Activated CD4-positive, alpha-beta T cell treated with anti-CD3 and anti-CD28 coated beads for 4 hours (primary cell): ENCODE measurements around the gene IFNGR1.
"Not testable (repeated sequence)": the region's sequence is repeated elsewhere in the genome, so short reads cannot be mapped to it uniquely, and the experiment has no call there.

Source experiments
- DNase-seq, 2 donors: peaks; one replicate each; pipeline ENCODE4 v3.0.0-alpha.2; 2020

The IFNGR1 gene

GRCh38 chr6:137210903-137211302, 8.3 kb downstream of the IFNGR1 start:
- no peak for DNase-seq

GRCh38 chr6:137208279-137208678, 10.9 kb downstream of the IFNGR1 start:
- no peak for DNase-seq

DNA sequence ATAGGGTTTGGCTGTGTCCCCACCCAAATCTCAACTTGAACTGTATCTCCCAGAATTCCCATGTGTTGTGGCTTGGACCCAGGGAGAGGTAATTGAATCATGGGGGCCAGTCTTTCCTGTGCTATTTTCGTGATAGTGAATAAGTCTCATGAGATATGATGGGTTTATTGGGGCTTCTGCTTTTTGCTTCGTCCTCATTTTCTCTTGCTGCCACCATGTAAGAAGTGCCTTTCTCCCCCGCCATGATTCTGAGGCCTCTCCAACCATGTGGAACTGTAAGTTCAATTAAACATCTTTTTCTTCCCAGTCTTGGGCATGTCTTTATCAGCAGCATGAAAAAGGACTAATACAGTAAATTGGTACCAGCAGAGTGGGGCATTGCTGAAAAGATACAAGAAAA, 11.7 kb downstream of the IFNGR1 start:
- not testable (repeated sequence) for DNase-seq

DNA sequence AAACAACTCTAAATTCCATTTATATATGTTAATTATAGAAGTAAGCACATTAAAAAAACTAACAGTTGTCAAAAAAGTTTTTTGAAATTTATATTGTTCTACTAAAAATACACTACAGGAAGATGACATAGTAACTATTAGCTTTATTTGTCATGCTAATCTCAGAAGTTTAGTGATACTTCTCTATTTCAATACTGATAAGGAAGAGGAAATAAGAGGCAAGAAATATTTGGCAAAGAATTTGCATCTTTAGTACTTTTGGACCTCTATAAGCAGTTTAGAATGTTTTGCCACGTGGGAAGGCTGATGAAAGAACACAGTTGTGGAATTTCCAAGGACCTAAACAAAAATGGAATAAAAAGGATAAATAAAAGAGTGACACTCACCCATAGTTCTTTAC, 12.6 kb downstream of the IFNGR1 start:
- no peak for DNase-seq

GRCh38 chr6:137203256-137203655, 15.9 kb downstream of the IFNGR1 start:
- DNase-seq: no peak

GRCh38 chr6:137202078-137202477, 17.1 kb downstream of the IFNGR1 start:
- DNase-seq: no peak

DNA sequence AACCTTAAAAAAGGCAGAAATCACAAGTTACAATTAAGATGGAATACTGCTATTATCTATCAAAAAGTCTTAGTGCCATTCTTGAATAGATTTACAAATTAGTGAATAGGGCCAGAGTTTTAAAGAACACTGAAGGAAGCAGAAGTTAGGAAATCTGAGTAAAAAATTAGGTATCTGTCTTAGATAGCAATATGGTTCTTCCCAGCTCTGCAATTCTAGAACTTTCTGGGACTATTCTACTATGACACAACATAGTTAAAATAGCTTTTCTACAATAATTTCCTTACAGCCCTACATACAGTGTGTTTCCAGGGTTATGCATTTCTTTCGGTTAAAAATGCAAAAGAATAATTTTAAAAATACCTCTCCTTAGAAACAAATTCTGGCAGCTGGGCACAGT, 18.2 kb downstream of the IFNGR1 start:
- DNase-seq: no peak

GRCh38 chr6:137200288-137200687, 18.9 kb downstream of the IFNGR1 start:
- no peak for DNase-seq

DNA sequence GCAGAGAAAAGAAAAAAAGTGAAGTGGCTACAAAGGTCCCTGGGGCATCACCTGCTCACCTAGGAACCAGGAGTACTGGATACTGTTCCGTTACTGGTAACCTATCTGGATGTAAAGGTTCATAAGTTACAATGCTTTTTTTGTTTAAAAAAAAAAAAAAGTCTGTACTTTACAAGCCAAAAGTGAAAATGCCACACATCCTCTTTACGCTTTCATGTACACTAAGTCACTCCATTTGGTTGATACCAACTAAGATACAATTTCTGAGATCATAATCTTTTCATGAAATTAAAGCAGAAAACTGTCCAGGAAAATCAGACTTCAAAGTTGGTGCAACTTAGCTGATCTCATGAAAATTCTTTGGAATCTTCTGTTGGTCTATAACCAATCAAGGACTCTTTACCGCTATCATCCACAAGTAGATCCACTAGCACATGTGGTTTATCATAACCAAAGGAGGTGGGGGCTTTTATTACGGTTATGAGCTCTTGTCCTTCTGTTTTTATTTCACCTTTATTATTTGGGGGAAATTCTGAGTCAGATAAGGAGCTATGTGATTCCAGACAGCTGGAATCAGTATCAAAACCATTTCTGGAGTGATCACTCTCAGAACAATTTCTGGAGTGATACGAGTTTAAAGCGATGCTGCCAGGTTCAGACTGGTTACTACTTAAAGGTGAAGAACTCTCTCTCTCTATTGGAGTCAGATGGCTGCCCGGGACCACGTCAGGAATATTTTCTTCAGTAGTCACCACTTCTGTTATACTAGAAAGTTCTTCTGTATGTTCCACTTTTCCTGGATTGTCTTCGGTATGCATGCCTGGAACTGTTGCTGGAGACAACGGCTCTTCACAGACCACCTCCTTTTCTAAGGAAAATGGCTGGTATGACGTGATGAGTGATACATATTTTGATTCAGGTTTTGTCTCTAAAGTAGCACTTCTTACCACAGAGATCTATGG, 21.2 kb downstream of the IFNGR1 start:
- DNase-seq: no peak

DNA sequence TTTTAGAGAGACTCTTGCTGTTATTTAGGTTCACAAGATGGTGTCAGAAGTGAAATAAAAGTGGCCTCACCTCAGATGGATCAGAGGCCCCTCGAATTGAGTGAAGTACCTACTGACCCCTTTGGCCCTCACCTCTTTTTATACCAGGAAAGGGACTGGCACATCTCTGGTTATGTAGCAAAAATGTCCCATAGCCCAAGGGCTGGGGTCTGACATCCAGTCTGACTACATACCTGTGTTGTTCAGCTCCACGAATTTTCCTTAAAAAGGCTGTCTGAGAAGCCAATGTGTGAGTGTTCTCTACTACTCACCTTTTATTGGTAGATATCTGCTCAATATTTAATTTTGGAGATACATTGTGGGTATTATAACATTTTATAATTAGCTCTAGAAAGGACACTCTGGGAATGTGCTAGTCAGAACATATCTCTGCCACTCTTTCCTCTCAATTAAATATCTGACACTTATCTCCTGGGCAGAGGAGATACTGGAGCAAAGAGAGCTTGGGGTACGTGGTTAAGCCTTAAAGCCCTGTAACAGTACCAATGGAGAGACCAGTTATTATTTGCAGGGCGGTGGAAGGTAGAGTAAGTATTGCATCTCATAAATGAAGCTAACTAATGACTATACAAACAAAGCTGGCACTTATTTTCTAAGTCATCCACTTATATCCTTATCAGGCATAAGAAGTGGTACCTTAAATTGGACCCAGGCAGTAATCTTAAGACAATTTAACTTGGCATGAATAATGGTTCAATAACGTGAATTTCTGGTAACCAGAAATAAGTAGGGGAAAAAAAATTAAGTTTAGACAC, 25.7 kb downstream of the IFNGR1 start:
- no peak for DNase-seq

DNA sequence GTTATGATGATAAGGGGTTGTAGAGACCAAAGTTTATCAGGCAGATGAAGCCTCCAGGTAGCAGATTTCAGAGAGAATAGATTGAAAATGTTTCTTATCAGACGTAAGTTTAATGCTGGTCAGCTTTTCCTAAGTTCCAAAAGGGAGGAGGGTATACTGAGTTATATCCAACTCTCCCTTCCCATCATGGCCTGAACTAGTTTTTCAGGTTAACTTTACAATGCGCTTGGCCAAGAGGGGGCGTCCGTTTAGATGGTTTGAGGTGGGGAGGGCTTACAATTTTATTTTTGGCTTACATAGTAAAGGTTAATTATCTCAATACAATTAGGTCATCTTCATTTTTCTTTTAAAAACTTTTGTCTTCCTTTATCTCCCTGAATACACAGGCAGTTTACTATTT, 26.4 kb downstream of the IFNGR1 start:
- no peak for DNase-seq

DNA sequence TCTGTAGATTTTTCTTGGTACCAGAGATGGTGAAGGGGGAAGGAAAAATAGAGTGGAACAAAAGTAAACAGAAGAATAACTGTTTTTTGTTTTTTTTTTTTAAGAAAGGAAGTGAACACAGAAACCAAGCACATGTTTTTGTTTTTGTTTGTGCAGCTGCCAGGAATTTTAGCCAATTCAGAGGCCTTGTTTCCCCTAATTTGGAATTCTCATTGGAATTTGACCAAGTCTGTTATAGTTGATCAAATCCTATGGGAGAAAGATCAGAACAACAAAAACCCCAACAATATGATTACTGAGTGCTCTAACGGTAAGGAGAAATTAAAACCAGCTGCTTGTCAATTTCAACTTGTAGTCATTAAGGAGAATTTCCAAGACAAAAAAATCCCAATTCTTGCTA, 27.5 kb downstream of the IFNGR1 start:
- DNase-seq: no peak

- no peak for DNase-seq
Measured at GRCh38 chr6:137191236-137191635, 27.9 kb downstream of the IFNGR1 start.

DNA sequence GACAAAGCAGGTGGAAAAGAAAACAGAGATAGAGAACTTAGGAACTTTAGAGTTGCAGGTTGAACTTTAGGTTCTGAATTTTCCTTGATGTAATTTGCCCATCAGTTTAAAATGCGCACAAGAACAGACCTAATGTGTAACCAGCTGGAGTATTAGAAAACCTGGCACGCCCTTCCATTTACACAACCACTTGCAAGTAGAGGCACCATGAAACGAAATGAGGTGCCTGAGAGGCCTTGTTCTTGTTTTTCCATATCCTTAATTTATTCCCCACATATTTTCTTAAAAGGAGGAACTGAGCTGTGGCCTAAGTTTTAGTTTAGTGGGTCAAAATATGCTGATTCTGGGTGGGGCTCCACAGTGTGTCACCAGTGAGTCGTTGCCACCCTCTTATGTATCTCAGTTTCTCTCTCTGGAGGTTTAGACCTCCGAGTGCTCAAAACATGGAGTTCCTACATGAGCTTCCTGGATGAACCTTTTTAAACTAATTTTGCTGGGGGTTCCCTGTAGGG, 28.5 kb downstream of the IFNGR1 start:
- no peak for DNase-seq

DNA sequence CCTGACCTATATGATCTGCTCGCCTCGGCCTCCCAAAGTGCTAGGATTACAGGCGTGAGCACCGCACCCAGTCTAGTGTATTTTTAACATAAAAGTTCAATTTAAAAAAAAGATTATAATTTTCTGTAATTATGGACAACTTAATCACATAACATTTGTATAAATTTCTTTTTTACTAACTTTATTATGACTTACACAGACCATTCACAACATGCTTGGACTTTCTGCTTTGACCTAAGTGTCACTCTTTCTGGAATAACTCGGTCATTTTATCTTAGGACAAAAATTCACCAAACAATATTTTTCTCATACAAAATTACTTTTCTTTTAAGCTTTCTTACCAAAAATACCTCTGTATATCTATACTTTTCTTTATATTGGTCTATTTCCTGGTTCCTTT, 30.3 kb downstream of the IFNGR1 start:
- DNase-seq: no peak

GRCh38 chr6:137185290-137185689, 33.9 kb downstream of the IFNGR1 start:
- no peak for DNase-seq

- no peak for DNase-seq
Measured at GRCh38 chr6:137182654-137183073, 36.5 kb downstream of the IFNGR1 start.

GRCh38 chr6:137181891-137182653, 37.1 kb downstream of the IFNGR1 start:
- no peak for DNase-seq

DNA sequence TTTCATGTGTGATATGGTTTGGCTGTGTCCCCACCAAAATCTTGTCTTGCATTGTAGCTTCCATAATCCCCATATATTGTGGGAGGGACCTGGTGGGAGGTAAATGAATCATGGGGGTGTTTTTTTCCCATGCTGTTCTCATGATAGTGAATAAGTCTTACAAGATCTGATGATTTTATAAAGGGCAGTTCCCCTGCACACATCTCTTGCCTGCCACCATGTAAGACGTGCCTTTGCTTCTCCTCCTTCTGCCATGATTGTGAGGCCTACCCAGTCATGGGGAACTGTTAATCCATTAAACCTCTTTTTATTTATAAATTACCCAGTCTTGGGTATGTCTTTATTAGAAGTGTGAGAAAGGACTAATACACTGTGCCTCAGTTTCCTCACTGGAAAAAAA, 41.6 kb downstream of the IFNGR1 start:
- DNase-seq: no peak

- DNase-seq: no peak
Measured at GRCh38 chr6:137176729-137177128, 42.5 kb downstream of the IFNGR1 start.

DNA sequence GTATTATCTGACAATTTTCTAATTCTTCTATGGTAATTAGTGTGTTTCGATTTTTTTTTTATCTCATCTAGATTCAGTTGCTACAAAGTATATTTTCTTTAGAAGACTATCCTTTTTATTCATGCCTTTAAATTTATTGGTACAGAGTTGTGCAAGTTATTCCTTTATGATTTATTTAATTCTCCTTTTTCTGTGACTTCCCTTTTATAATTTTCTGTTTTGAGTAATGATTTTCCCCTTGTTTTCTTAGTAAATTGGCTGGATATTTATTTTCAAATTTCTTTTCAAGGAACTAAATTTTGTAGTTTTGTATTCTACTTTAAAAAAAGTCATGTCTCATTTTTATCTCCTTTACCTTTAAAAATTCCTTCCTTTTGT, 43.3 kb downstream of the IFNGR1 start:
- DNase-seq: no peak

DNA sequence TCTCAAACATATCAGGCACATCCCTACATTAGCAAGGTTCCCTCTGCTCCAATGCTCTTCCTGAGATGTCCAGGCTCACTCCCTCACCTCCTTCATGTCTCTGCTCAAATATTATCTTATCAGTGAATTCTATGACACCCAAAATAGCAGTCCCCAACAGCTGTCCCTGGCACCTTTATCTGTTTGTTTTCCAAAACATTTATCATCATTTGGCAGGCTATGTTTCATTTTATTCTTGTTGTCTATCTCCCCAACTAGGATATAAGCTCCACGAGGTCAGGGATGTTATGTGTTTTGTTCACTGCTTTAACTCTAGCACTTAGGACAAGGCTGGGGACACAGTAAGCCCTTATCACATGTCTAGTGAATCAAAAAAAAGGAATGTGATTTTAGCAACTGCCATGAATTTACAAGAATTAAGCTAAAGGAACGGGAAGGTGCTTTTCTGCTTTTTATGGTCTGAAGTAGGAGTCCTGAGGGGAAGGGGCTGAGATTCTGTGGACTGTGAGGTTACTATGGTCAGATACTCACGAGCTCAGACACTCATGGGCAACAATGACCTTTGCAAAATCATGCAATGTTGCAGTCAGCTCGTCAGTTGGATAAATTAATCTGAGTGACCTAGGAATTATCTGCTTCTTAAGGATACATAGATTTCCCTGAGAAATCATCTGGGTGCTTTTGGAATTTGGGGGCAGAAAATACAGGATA, 43.9 kb downstream of the IFNGR1 start:
- no peak for DNase-seq
